MM.1S (cell line): ENCODE results near the gene DHX8.

Experiments used
- EZH2 ChIP-seq: fragments of 300-600 bp; sonication (generic); optimal IDR thresholded peaks from 2 replicates; pipeline ENCODE3; 2017; ENCODE audit warnings: low read depth, mild to moderate bottlenecking, antibody characterized with exemption, low read length, mixed read lengths
- EZH2phosphoT487 ChIP-seq: fragments of 300-600 bp; sonication (generic); IDR thresholded peaks from 2 replicates; pipeline ENCODE4 v1.6.1; 2018; ENCODE audit warnings: antibody characterized with exemption, low read length
- TF ChIP-seq, protein P1 (sequence below): fragments of 300-600 bp; sonication (generic); IDR thresholded peaks from 2 replicates; pipeline ENCODE4 v1.5.1; 2016; ENCODE audit warnings: antibody characterized with exemption, low read length, mixed read lengths

DNA sequence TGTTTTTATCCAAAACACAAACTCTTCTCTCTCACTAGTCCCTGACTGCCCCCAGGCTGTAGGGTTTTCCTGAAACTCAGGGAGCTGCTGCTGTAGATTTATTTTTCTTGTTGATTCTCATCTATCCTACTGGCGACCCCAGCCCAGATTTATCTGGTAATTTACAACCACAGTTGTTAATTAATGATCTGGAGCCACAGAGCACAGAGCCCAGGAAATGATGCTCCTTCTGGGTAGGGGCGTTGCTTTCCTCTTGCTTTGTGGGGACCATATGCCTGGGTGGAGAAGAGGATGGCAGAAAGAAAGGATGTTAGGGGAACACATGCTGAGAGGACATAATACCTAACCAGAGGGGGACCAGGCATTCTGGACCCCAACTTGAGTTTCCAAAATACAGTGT lies 69.8 kb downstream of the DHX8 start:
- TF ChIP-seq EZH2 (no peak), EZH2phosphoT487 (no peak)
- TF ChIP-seq, protein P1, sequence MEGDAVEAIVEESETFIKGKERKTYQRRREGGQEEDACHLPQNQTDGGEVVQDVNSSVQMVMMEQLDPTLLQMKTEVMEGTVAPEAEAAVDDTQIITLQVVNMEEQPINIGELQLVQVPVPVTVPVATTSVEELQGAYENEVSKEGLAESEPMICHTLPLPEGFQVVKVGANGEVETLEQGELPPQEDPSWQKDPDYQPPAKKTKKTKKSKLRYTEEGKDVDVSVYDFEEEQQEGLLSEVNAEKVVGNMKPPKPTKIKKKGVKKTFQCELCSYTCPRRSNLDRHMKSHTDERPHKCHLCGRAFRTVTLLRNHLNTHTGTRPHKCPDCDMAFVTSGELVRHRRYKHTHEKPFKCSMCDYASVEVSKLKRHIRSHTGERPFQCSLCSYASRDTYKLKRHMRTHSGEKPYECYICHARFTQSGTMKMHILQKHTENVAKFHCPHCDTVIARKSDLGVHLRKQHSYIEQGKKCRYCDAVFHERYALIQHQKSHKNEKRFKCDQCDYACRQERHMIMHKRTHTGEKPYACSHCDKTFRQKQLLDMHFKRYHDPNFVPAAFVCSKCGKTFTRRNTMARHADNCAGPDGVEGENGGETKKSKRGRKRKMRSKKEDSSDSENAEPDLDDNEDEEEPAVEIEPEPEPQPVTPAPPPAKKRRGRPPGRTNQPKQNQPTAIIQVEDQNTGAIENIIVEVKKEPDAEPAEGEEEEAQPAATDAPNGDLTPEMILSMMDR: no peak
